ENCODE results near the gene EIF4A2. TPM values are rescaled to one million over a fixed set of nuclear protein-coding genes. Genes with fewer than 3 reads are reported as not detected.

The EIF4A2 gene
- polyA plus RNA-seq, 1 of the 3 experiments (the other 2 are of a cell fraction), result 270 TPM

- H3K79me2 ChIP-seq (ENCODE audit: insufficient read depth), result peaks cover 54% of the 10 kb centered on the region
- peak overlapping the region; percentile 94 to 99; a peak in 3 of 4 replicates for H3K27ac ChIP-seq (ENCODE audit: low read depth in 2 of 2, low read length in 1 of 2)
- H3K36me3 ChIP-seq (replicated peaks in 1 of 2; ENCODE audit: control insufficient read depth in 1 of 2, insufficient read depth in 2 of 2, low read length in 1 of 2), result peaks cover 58 to 59% of the 10 kb centered on the region in 2 experiments
- H3K4me1 ChIP-seq (ENCODE audit: control insufficient read depth in 1 of 2, insufficient read depth in 2 of 2, low read depth in 1 of 2, low read length in 1 of 2), result peaks cover 26 to 29% of the 10 kb centered on the region in 2 experiments; a peak in 3 of 4 replicates
- peak overlapping the region; percentile 100 for H3K9ac ChIP-seq
- no peaks in the 10 kb centered on the region for H3K9me3 ChIP-seq
- H3K9me2 ChIP-seq, result no peaks in the 10 kb centered on the region
- peaks cover 64% of the 10 kb centered on the region for H3F3A ChIP-seq (replicated peaks; ENCODE audit: insufficient read depth)
- peak overlapping the region; percentile 98 to 99 for H3K4me3 ChIP-seq (ENCODE audit: low read depth in 2 of 2, low read length in 1 of 2)
- WGBS (ENCODE audit: low lambda C conversion rate), result under 1% methylated on average over 7 of the region's 7 CpGs
- ChIA-PET POLR2A (interaction anchor here (0.7 to 3.7 kb wide), 4 partner anchors 12 to 848 kb away, joined by 3 to 31 read pairs (median 12); partner anchors contain the start of gene AHSG), CTCF (interaction anchor here (2.3 to 2.6 kb wide), 2 partner anchors 36 to 171 kb away, joined by 6 to 8 read pairs; no protein-coding TSS in a partner anchor)
- no peaks in the 10 kb centered on the region for H3K27me3 ChIP-seq (ENCODE audit: insufficient read depth)
- DNase-seq, result no peak
- TF ChIP-seq POLR2AphosphoS5 (IDR thresholded peaks at IDR 0.05; ENCODE audit: low read depth, low read length) (peak; percentile 39), MXI1 (IDR thresholded peaks at IDR 0.05; ENCODE audit: low read depth, low read length) (peak; percentile 38; the same call in 1 of the 2 replicates), TAF1 (IDR thresholded peaks at IDR 0.05; ENCODE audit: borderline replicate concordance, low read depth, low read length) (no peak)
- H4K20me1 ChIP-seq (ENCODE audit: insufficient read depth), result peaks cover 63% of the 10 kb centered on the region
- peak overlapping the region; percentile 81 for H3K4me2 ChIP-seq
- H2AFZ ChIP-seq (ENCODE audit: low read depth), result no peak overlapping the region
Measured at GRCh38 chr3:186784820-186785494, 1.6 kb downstream of the EIF4A2 start.

- DNase-seq, result no peak
- 4% methylated on average over 7 of the region's 7 CpGs for WGBS (ENCODE audit: low lambda C conversion rate)
- POLR2A ChIA-PET, result interaction anchor here (3.7 kb wide), 1 partner anchor 170 kb away, joined by 31 read pairs; the partner anchor contains the start of gene AHSG
Measured at GRCh38 chr3:186785495-186786018, 2.2 kb downstream of the EIF4A2 start.

More at GRCh38 chr3:186785495-186786018, 2.2 kb downstream of the EIF4A2 start:
- TF ChIP-seq GABPA (IDR thresholded peaks at IDR 0.05; ENCODE audit: low read depth) (no peak), RXRA (IDR thresholded peaks at IDR 0.05; ENCODE audit: borderline replicate concordance, low read depth) (no peak), ELF1 (IDR thresholded peaks at IDR 0.05) (no peak), USF2 (IDR thresholded peaks at IDR 0.05; ENCODE audit: borderline replicate concordance, low read depth, low read length) (no peak), MXI1 (IDR thresholded peaks at IDR 0.05; ENCODE audit: low read depth, low read length) (no peak), POLR2AphosphoS5 (IDR thresholded peaks at IDR 0.05; ENCODE audit: low read depth, low read length) (no peak), REST (IDR thresholded peaks at IDR 0.05; ENCODE audit: low read depth, low read length) (no peak), RAD21 (IDR thresholded peaks at IDR 0.05; ENCODE audit: low read length) (no peak), YY1 (IDR thresholded peaks at IDR 0.05; ENCODE audit: low read depth) (no peak), NRF1 (IDR thresholded peaks at IDR 0.05; ENCODE audit: low read depth, low read length) (no peak), TAF1 (IDR thresholded peaks at IDR 0.05; ENCODE audit: borderline replicate concordance, low read depth, low read length) (no peak), NFIC (IDR thresholded peaks at IDR 0.05; ENCODE audit: borderline replicate concordance) (no peak), FOXM1 (IDR thresholded peaks at IDR 0.05; ENCODE audit: low read depth) (no peak), ZBTB33 (IDR thresholded peaks at IDR 0.05; ENCODE audit: borderline replicate concordance, low read depth) (no peak), PBX3 (IDR thresholded peaks at IDR 0.05) (no peak), EP300 (IDR thresholded peaks at IDR 0.05; ENCODE audit: borderline replicate concordance in 1 of 2, low read depth in 1 of 2, low read length in 1 of 2) (no peak)
- H3K79me2 ChIP-seq (ENCODE audit: insufficient read depth), result peaks cover 54% of the 10 kb centered on the region
- H3K27ac ChIP-seq (ENCODE audit: low read depth in 2 of 2, low read length in 1 of 2), result peak overlapping the region; percentile 40 to 94; a peak in 2 of 4 replicates
- no peak overlapping the region for H2AFZ ChIP-seq (ENCODE audit: low read depth)
- peak overlapping the region; percentile 100 for H3K9ac ChIP-seq
- peak overlapping the region; percentile 98 to 99 for H3K4me3 ChIP-seq (ENCODE audit: low read depth in 2 of 2, low read length in 1 of 2)
- H3K36me3 ChIP-seq (replicated peaks in 1 of 2; ENCODE audit: control insufficient read depth in 1 of 2, insufficient read depth in 2 of 2, low read length in 1 of 2), result peaks cover 62 to 64% of the 10 kb centered on the region in 2 experiments
- H3K4me1 ChIP-seq (ENCODE audit: control insufficient read depth in 1 of 2, insufficient read depth in 2 of 2, low read depth in 1 of 2, low read length in 1 of 2), result peaks cover 26 to 29% of the 10 kb centered on the region in 2 experiments; a peak in 3 of 4 replicates
- peaks cover 70% of the 10 kb centered on the region for H3F3A ChIP-seq (replicated peaks; ENCODE audit: insufficient read depth)
- no peaks in the 10 kb centered on the region for H3K27me3 ChIP-seq (ENCODE audit: insufficient read depth)
- H4K20me1 ChIP-seq (ENCODE audit: insufficient read depth), result peaks cover 68% of the 10 kb centered on the region
- no peaks in the 10 kb centered on the region for H3K9me3 ChIP-seq
- CTCF ChIA-PET, result interaction anchor here (2.3 to 2.6 kb wide), 2 partner anchors 36 to 171 kb away, joined by 6 to 8 read pairs; no protein-coding TSS in a partner anchor
- peak overlapping the region; percentile 81 for H3K4me2 ChIP-seq
- no peaks in the 10 kb centered on the region for H3K9me2 ChIP-seq
